GM12878 (cell line): ENCODE data around the gene ACACA. TPM values are rescaled to one million over a fixed set of nuclear protein-coding genes. Genes with fewer than 3 reads are reported as not detected.

Experiments
- ATAC-seq: fragments of 200-7000 bp; cut with Tn5 transposase; 3 replicates; pipeline ENCODE4 v1.9.1; 2020; ENCODE audit warnings: mild to moderate bottlenecking, moderate library complexity
- BruUV-seq: library from RNA; stranded (reverse); fragments of 400-500 nt; replicated peaks from 2 replicates; lab custom pipeline; 2021; lab: Mats Ljungman, UMichigan
- CTCF ChIA-PET: fragments of 300-600 bp; sonication (Branson Sonifier 250); formaldehyde crosslinking; extraction: SDS; loops from one replicate; lab custom pipeline; 2021; ENCODE audit warnings: inconsistent platforms; lab: Yijun Ruan, JAX
- POLR2A ChIA-PET: fragments of 350-600 bp; formaldehyde crosslinking; extraction: SDS; loops from one replicate; lab custom pipeline; 2021; ENCODE audit warnings: inconsistent platforms; lab: Charles Lee
- RAD21 ChIA-PET: fragments of 300-600 bp; sonication (Branson Sonifier 250); formaldehyde crosslinking; loops from one replicate; lab custom pipeline; 2023; ENCODE audit warnings: antibody characterized with exemption; ENCODE audit not compliant: unreplicated experiment; lab: Charles Lee
- SMC1A ChIA-PET: fragments of 300-600 bp; sonication (Branson Sonifier 250); formaldehyde crosslinking; loops from one replicate; lab custom pipeline; 2023; ENCODE audit not compliant: unreplicated experiment, uncharacterized antibody; lab: Charles Lee
- DNase-seq: peaks from one replicate; pipeline ENCODE4 v3.0.0-alpha.2; 2011; ENCODE audit warnings: low read depth, low spot score
- FAIRE-seq: peaks from 3 replicates; lab custom pipeline; 2011; peaks lifted over from hg19 to GRCh38; lab: Jason Lieb, UNC
- H2AFZ ChIP-seq: 2 replicates; pipeline ENCODE4 v1.6.0; 2011; ENCODE audit warnings: low read depth, low read length, control low read depth; ENCODE audit not compliant: control insufficient read depth
- H3K27ac ChIP-seq: 2 replicates; pipeline ENCODE4 v1.5.1; 2011; ENCODE audit warnings: control low read depth; ENCODE audit not compliant: control insufficient read depth, insufficient read depth
- H3K27me3 ChIP-seq, 2 experiments: replicated peaks in 1 of 2; 2 replicates each; pipeline versions ENCODE4 v1.6.0 to v1.6.1; 2011; ENCODE audit warnings: low read length in 1 of 2; ENCODE audit not compliant: control insufficient read depth in 2 of 2, insufficient read depth in 2 of 2
- H3K36me3 ChIP-seq, 2 experiments: 2 replicates each; pipeline ENCODE4 v1.5.1; 2011; ENCODE audit warnings: low read length in 1 of 2; ENCODE audit not compliant: control insufficient read depth in 2 of 2, insufficient read depth in 2 of 2
- H3K4me1 ChIP-seq: 2 replicates; pipeline ENCODE4 v1.6.1; 2011; ENCODE audit warnings: mild to moderate bottlenecking, low read length, moderate library complexity, mixed read lengths; ENCODE audit not compliant: control insufficient read depth, insufficient read depth
- H3K4me2 ChIP-seq: 2 replicates; pipeline ENCODE4 v1.6.0; 2011; ENCODE audit warnings: control low read depth; ENCODE audit not compliant: control insufficient read depth, insufficient read depth
- H3K4me3 ChIP-seq: fragments of 200-600 bp; sonication (generic); 2 replicates; pipeline ENCODE4 v1.5.1; 2016
- H3K79me2 ChIP-seq: 2 replicates; pipeline ENCODE4 v1.6.0; 2011; ENCODE audit warnings: low read length; ENCODE audit not compliant: control insufficient read depth, insufficient read depth
- H3K9ac ChIP-seq: 2 replicates; pipeline ENCODE4 v1.8.0; 2011; ENCODE audit warnings: low read length, control low read depth, mixed read lengths; ENCODE audit not compliant: control insufficient read depth, insufficient read depth
- H3K9me3 ChIP-seq: replicated peaks from 3 replicates; pipeline ENCODE4 v1.5.1; 2011; ENCODE audit warnings: mild to moderate bottlenecking, low read length; ENCODE audit not compliant: control insufficient read depth, insufficient read depth
- H4K20me1 ChIP-seq: 2 replicates; pipeline ENCODE4 v1.6.0; 2011; ENCODE audit not compliant: control insufficient read depth, insufficient read depth
- ASH2L ChIP-seq: fragments of 300-600, 200-600 bp; sonication (generic); IDR thresholded peaks from 2 replicates; pipeline ENCODE4 v1.6.1; 2017; ENCODE audit warnings: low read depth, mild to moderate bottlenecking, borderline replicate concordance
- BCL11A ChIP-seq: IDR thresholded peaks from 2 replicates; pipeline ENCODE4 v1.6.1; 2011; ENCODE audit warnings: low read depth, low read length
- CBX3 ChIP-seq: fragments of 200-600 bp; sonication (generic); IDR thresholded peaks from 2 replicates; pipeline ENCODE4 v1.6.1; 2016; ENCODE audit warnings: low read depth, borderline replicate concordance
- CHD1 ChIP-seq: IDR thresholded peaks from 2 replicates; pipeline ENCODE4 v1.6.1; 2012; ENCODE audit warnings: low read depth, low read length, improper control_type of control experiment
- DPF2 ChIP-seq: fragments of 450-650 bp; IDR thresholded peaks from 2 replicates; pipeline ENCODE4 v1.6.1; 2017; ENCODE audit warnings: mild to moderate bottlenecking
- KDM1A ChIP-seq: fragments of 200-600 bp; sonication (generic); IDR thresholded peaks from 2 replicates; pipeline ENCODE4 v1.6.1; 2016; ENCODE audit warnings: borderline replicate concordance
- NR2C2 ChIP-seq: IDR thresholded peaks from 2 replicates; pipeline ENCODE4 v1.6.1; 2011; ENCODE audit warnings: borderline replicate concordance, low read depth; ENCODE audit not compliant: control insufficient read depth, insufficient read length
- TCF7 ChIP-seq: IDR thresholded peaks from 2 replicates; pipeline ENCODE4 v1.6.1; 2014; ENCODE audit warnings: antibody characterized with exemption, borderline replicate concordance
- ZSCAN29 ChIP-seq: fragments of 450-650 bp; IDR thresholded peaks from 2 replicates; pipeline ENCODE4 v1.6.1; 2017; ENCODE audit warnings: mild to moderate bottlenecking, moderate library complexity
- ZZZ3 ChIP-seq: IDR thresholded peaks from 2 replicates; pipeline ENCODE4 v1.6.1; 2011; ENCODE audit warnings: low read depth; ENCODE audit not compliant: control insufficient read depth, insufficient read length
- WGBS: methylation state at CpG from one replicate; pipeline ENCODE4 v1.1.6; 2016; ENCODE audit warnings: low lambda C conversion rate; ENCODE audit not compliant: insufficient replicate concordance, insufficient coverage; ENCODE audit errors: missing lambda C conversion rate; 5-methylcytosine and 5-hydroxymethylcytosine counted together
- in situ Hi-C: fragments of 300-500 bp; cut with MboI; formaldehyde crosslinking; loops from 9 replicates; pipeline ENCODE4 v1.14.3; 2018; ENCODE audit warnings: mixed read lengths
- intact Hi-C: fragments of 100-400 bp; cut with micrococcal nuclease; formaldehyde crosslinking; loops from one replicate; pipeline ENCODE4 v1.14.2; 2022; ENCODE audit not compliant: unreplicated experiment
- polyA plus RNA-seq, 11 experiments: library from polyadenylated mRNA; depleted of rRNA in 4 of 11; unstranded in 6 of 11; stranded (reverse) in 5 of 11; fragments of >200 nt; fragmentation: Nextera tagmentation in 4 of 11; fragmentation: Illumina TruSeq in 1 of 11; extraction: Ambion mirVana in 4 of 11; extraction: Trizol in 1 of 11; gene quantifications; 1 replicate in 1 of 11; 2 replicates in 10 of 11; pipeline versions ENCODE4 v1.2.1 to v1.2.3, GENCODE V29; 2011 to 2016; ENCODE audit warnings: inconsistent platforms in 2 of 11, missing spikeins in 2 of 11, low read depth in 1 of 11
- total RNA-seq, 4 experiments: library from RNA; depleted of rRNA in 3 of 4; stranded (reverse); fragments of >200 nt in 3 of 4; fragmentation: Illumina TruSeq in 1 of 4; extraction: Trizol in 1 of 4; gene quantifications; 2 replicates each; pipeline versions ENCODE4 v1.2.1 to v1.2.3, GENCODE V29; 2013 to 2021

Gene ACACA
- total and polyA plus RNA-seq, 10 of the 15 experiments (the other 5 are each of a cell fraction or from before 2014, with no cell fraction given), result 12.9 to 74.2 (median 32.0) TPM

GRCh38 chr17:37056622-37057021 lies 350.0 kb downstream of the ACACA start:
- no peak overlapping the region for H2AFZ ChIP-seq
- H3K36me3 ChIP-seq, result peaks cover 7 to 10% of the 10 kb centered on the region in 2 experiments; a peak in 3 of 4 replicates
- H3K27ac ChIP-seq, result no peak overlapping the region
- TF ChIP-seq CBX3 (no peak), ASH2L (no peak)
- in situ Hi-C loops, result loop anchor here (25.0 kb wide), 1 partner anchor 444 kb away; the partner anchor contains the start of gene MRM1
- SMC1A ChIA-PET, result no interaction called here
- CTCF ChIA-PET, result interaction anchor here (0.9 kb wide), 1 partner anchor 9 kb away, joined by 3 read pairs; no protein-coding TSS in a partner anchor
- no peaks in the 10 kb centered on the region for H4K20me1 ChIP-seq
- H3K4me2 ChIP-seq, result no peak overlapping the region
- ATAC-seq (no peak), FAIRE-seq (no peak), DNase-seq (no peak)
- no peak overlapping the region for H3K9ac ChIP-seq
- intact Hi-C loops, result no loop called here
- no TSS peak for BruUV-seq
- no peaks in the 10 kb centered on the region for H3K4me1 ChIP-seq
- RAD21 ChIA-PET, result no interaction called here
- POLR2A ChIA-PET, result interaction anchor here (0.7 kb wide), 1 partner anchor 678 kb away, joined by 4 read pairs; no protein-coding TSS in a partner anchor
- H3K9me3 ChIP-seq, result no peaks in the 10 kb centered on the region
- 94% methylated on average over 18 of the region's 18 CpGs for WGBS
- H3K4me3 ChIP-seq, result no peak overlapping the region
- no peaks in the 10 kb centered on the region for H3K79me2 ChIP-seq
- H3K27me3 ChIP-seq, result no peaks in the 10 kb centered on the region

- Histone ChIP-seq H3K9me3 (no peaks in the 10 kb centered on the region), H3K4me3 (no peak overlapping the region), H3K4me1 (no peaks in the 10 kb centered on the region), H3K36me3 (peaks cover 10 to 18% of the 10 kb centered on the region in 2 experiments), H3K27ac (no peak overlapping the region), H3K27me3 (no peaks in the 10 kb centered on the region), H4K20me1 (no peaks in the 10 kb centered on the region), H2AFZ (no peak overlapping the region), H3K4me2 (no peak overlapping the region), H3K79me2 (no peaks in the 10 kb centered on the region), H3K9ac (no peak overlapping the region)
- POLR2A ChIA-PET, result no interaction called here
- DNase-seq (no peak), ATAC-seq (no peak), FAIRE-seq (no peak)
- 97% methylated on average over 8 of the region's 8 CpGs for WGBS
- SMC1A ChIA-PET, result interaction anchor here (1.0 kb wide), 1 partner anchor 451 kb away, joined by 3 read pairs; no protein-coding TSS in a partner anchor
- TF ChIP-seq CHD1 (no peak), TCF7 (no peak), NR2C2 (no peak), DPF2 (no peak), BCL11A (no peak), KDM1A (no peak), ZSCAN29 (no peak), ZZZ3 (no peak)
- CTCF ChIA-PET, result no interaction called here
- in situ Hi-C loops (loop anchor here (25.0 kb wide), 1 partner anchor 443 kb away; the partner anchor contains the start of gene MRM1), intact Hi-C loops (no loop called here)
- no TSS peak for BruUV-seq
- RAD21 ChIA-PET, result interaction anchor here (1.2 kb wide), 1 partner anchor 429 kb away, joined by 3 read pairs; no protein-coding TSS in a partner anchor
Observed at GRCh38 chr17:37054894-37055293, 351.7 kb downstream of the ACACA start.
